HUDEP-2 (cell line): ENCODE data around the gene GUCY2D.
A peak's percentile ranks its signal among the peaks of the same experiment; 100 is the strongest.
"Not testable (repeated sequence)": the region's sequence is repeated elsewhere in the genome, so short reads cannot be mapped to it uniquely, and the experiment has no call there.

Experiments used
- DNase-seq, 76 experiments: peaks; one replicate each; lab custom pipeline; 2025; ENCODE audit not compliant: unreplicated experiment in 76 of 76; lab: John Stamatoyannopoulos, UW

GUCY2D gene

DNA sequence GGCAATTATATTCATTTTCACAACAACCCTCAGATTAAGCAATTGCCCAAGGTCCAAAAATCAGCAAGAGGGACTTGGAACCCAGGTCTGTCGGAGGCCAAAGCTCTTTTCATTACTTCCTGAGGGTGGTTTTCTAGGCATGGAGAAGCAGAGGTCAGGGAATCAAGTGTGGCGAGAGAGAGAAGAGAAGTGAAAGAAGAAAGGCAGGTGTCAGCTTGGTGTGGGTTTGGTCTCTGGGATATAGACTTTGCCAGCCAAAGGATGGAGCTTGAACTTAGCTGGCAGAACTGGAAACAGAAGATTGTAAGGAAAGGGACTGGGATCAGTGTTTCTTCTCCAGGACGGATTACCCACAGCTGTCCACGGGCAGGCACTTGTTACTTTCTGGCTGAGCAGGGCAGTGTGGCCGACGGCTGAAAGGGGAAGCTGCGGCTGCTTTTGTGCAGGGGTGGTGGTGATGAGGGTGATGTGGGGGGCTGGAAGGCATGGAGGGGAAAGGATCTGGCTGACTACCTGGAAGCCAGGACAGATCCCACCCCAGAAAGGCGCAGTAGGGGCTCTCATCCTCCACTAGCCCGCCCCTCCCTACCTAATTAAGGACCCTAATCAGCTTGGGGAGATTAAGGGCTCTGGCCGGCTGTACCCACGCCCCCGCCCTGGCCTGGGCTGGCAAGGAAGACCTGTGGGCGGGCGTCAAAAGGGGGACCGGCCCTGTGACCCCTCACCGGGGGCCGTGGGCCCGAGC, at the start of gene GUCY2D:
TSS of gene GUCY2D (plus strand) at position 640 of the 745 bp plus-strand sequence. CDS start 433 bp downstream, outside the sequence.
- DNase-seq, result no peak

DNA sequence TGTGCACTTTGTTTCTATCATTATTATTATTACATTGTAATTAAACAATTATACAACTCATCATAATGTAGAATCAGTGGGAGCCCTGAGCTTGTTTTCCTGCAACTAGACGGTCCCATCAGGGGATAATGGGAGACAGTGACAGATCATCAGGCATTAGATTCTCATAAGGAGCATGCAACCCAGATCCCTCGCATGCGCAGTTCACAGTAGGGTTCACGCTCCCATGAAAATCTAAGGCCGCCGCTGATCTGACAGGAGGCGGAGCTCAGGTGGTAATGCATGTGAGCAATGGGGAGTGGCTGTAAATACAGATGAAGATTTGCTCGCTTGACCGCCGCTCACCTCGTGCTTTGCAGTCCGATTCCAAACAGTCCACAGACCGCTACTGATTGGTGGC, 49.1 kb upstream of the GUCY2D start:
- DNase-seq, result not testable (repeated sequence)

DNA sequence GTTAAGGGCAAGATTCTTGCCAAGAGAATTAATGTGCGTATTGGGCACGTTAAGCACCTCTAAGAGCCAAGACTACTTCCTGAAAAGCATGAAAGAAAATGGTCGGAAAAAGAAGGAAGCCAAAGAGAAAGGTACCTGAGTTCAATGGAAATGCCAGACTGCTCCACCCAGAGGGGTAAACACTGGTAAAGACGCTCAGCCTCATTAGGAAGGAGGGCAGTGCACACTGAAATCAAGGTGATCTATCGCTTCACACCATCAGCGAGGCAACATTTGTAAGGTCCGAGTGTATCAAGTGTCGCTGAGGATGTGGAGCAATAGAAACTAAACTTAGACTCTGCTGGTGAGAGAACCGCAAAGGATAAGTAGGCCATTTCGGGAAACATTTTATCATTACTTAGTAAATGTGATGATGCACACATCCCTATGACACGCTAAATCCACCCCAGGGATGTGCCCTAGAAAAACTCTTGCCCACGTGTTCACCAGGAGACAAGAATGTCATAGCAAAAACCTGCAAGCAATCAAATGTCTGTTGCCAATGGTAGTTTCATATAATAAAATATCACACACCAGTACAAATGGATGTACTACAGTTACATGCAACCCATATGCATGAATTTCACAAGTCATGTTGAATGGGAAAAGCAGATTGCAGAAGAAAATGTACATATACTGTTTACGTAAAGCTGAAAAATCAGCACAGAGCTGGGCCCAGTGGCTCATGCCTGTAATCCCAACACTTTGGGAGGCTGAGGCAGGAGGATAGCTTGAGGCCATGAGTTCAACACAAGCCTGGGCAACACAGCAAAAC, 46.8 kb upstream of the GUCY2D start:
- DNase-seq, result no peak

DNA sequence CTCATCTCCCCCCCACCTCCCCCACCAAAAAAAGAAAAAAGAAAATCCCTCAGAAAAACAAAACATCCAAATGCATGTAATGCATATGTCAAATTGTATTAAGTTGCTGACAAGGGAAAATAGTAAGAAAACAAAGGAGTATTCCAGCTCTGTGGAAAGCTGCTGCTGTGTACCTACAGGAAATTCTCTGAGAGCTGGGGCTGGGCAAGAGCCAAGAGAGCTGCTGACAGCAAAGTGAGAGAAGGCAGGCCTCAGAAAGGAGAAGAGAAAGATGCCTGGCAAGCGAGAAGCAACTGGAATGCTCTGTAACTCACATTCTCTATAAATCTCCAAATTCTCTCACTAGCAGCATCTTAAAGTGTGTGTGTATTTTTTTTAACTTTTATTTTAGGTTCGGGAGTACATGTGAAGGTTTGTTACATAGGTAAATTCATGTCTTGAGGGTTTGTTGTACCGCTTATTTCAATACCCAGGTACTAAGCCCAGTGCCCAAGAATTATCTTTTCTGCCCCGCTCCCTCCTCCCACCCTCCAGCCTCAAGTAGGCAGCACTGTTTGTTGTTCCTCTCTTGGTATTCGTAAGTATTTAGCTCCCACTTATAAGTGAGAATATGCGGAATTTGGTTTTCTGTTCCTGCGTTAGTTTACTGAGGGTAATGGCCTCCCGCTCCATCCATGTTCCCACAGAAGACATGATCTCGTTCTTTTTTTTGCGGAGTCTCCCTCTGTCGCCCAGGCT, 46.0 kb upstream of the GUCY2D start:
- DNase-seq, result no peak

DNA sequence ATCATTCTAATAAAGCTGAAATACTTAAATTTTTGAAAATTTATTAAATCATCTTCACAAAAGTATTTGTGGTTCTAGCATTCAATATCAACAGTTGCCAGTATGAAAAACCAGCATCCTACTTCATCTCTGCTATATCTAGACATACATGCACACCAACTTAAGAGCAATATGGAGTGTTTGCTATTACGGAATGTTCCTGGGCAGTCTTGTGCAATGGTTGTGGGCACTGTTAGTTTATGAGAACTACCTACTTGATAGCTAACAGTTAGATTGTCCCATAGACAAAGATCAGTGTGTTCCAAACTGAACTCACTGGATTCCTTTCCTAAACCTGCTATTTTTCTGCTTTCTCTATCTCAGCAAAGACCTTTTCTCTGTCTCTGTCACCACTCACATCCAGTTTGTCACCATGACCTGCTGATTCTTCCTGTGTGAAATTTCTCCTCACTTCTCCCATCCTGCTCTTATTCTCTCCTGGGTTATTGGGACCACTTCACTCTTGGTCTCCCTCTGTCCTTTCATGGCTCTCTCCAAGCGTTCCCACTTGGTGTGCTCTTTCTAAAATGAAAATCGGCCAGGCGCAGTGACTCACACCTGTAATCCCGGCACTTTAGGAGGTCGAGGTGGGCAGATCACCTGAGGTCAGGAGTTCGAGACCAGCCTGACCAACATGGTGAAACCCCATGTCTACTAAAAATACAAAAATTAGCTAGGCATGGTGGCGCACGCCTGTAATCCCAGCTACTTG, 42.7 kb upstream of the GUCY2D start:
- no peak for DNase-seq

DNA sequence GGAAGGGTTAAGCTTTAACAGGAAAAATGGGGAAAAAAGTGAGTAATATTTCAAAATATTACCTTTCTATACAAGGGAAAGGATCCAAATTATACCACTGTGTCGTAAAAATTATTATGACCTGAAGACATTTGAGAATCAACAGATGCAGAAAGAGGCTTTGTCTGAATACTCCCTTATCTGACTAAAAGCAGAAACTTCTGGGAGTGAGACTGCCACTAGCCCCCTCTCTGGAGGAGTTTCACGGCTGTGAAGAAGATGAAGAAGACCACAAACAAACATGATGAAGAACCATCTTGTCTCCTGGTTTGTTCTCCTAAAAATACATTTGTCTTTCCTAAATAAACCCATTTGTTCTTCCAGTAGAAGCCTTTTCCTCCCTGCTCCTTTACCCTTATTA, 41.0 kb upstream of the GUCY2D start:
- DNase-seq, result no peak

DNA sequence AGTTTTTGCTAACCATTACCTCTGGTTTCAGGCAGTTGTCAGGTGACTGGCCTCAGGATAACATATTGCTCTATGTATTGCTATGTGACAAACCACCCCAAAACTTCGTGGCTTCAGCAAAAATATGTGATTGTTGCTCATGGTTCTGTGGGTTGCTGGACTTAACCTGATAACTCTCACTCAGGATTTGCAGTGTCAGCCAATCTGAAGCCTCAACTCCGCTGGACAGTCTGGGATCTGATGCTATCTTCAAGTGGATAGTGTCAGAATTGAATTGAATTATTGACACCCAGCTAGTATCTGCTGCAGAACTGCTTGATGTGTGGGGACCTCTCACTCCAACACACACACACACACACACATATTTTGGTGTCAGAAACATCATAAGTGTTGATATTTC, 34.7 kb upstream of the GUCY2D start:
- DNase-seq, result no peak

DNA sequence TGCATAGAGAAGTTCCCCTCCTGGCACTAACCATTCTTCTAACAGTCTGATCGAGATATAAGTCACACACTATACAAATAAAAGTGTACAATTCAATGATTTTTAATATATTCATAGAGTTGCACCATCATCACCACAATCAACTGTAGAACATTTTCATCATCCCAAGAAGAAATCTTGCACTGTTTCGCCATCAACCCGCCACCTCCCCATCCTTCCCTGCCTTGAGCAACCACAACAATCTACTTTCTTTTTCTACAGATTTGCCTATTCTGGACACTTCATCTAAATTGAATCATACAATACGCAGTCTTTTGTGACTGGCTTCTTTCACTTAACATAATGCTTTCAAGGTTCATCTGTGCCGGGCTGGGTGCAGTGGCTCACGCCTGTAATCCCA, 33.0 kb upstream of the GUCY2D start:
- no peak for DNase-seq

DNA sequence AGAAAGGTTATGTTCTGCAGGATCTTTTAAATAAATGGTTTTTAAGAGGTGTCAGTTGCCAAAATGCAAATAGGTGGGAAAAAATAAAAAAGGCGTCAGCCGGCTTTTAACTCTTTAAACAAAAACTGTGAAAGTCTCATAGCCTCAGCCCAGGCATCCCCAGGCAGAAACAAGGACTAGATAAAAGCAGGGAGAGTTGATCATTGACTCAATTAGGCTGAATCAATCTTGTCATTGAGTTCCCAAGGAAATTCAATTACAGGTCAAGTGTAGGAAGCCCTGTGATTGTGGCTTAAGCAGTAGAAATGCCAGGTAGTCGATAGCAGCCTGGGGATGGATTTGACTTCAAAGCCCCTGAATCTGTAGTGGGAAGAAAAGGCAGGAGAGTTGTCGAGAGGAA, 30.8 kb upstream of the GUCY2D start:
- DNase-seq, result no peak

DNA sequence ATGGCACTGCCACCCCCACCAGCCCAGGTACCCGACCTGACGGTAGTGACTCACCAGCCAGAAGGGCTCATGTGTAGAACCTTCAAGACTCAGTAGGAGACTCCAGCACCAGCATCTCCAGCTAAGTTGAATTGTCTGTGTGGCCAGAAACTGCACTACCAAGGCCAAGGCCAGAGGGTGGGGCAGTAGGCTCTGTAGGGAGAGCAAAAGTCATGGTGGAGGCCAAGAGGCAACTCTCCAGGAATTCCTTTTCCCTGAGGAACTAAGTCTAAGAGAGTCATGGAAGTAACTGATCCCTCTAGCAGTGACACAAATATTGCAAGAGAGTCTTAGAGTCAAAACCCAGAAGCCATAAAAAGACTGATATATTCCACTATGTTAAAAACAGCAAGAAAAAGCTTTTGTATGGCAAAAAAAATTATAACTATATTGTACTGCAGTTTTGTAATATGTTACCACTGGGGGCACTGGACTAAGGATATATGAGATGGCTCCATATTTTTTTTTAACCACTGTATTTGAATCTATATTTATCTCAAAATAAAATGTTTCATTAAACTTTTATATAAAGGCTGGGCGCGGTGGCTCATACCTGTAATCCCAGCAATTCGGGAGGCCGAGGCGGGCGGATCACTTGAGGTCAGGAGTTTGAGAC, 30.2 kb upstream of the GUCY2D start:
- DNase-seq, result no peak

DNA sequence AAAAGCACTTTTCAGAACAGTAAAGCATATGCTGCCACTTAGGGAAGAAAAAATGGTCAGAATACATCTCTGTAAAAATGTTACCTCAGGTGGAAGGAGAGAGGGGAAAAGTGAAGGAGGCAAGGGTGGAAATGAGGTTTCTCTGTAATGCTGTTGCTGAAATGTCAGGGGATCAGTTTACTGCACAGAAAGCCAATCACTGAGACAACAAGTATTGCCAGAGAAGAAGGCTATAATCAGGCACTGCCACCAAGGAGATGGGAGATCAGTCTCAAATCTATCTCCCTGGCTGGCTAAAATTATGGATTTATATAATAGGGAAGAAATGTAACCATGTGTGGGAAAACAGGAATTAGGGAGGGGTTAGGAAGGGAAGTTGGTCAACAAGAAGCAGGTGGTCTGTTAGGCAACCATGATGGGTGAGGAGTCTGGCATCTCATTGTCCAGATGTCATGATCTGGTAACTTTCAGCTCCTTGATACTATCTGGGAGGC, 27.7 kb upstream of the GUCY2D start:
- no peak for DNase-seq

DNA sequence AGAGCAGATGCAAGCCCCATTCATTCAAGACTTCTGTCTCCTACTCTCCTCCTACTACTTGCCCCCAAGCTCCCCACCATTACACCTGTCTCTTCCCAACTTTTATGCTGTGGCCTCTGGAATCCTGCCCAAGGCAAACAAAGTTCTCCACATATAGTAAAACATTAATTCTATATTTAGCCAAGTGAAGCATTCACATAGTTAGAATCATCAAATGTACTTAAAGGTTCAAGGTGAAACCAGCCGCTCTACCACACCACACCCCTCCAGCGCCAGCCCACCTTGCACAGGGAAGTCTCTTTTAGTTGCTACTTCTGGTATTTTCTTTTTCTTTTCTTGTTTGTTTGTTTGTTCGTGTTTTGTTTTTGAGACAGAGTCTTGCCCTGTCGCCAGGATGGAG, 25.4 kb upstream of the GUCY2D start:
- DNase-seq, result no peak

DNA sequence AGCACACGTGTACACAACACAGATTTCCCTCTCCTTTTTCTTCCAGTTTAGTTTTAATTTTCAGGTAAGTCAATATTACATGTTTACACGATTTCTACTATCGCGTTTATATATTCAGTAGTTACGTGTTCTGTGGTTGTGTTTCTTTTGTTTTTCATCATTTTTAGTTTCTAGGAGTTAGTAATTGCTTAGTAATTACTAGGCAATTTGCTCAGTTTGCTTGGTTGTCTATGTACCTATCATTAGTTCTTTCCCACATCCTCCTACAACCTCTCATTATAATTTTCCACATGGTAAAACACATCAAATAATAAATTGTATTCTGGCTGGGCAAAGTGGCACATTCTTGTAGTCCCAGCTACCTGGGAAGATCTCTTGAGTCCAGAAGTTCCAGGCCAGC, 24.6 kb upstream of the GUCY2D start:
- DNase-seq, result no peak

DNA sequence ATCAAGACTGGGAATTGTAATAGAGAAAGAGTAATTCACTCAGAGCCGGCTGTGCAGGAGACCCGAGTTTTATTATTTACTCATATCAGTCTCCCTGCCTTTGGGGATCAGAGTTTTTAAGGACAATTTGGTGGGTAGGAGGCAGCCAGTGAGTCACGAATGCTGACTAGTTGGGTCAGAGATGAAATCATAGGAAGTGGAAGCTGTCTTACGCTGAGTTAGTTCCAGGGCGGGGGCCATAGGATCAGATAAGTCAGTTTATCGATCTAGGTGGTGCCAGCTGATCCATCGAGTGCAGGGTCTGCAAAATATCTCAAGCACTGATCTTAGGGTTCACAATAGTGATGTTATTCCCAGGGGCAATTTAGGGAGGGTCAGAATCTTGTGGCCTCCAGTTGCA, 20.2 kb upstream of the GUCY2D start:
- DNase-seq, result peak in 1 of 76 experiments; percentile 1

DNA sequence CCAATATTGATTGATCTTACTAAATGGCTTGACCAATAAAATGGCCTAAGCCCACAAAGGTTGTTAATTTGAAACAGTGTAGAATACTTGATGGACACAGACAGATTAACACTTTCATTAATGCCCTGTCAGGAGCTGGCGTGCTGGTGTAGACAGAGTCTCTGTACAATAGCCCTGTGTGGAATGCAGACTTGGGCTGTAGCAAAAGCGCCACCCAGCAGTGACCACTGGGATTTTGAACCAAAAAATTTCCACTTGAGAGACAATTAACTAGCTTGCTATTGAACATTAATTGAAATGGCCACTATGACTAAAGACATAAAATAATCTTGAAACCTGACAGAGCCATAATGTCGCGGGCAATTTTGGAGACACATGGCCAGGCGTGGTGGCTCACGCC, 19.7 kb upstream of the GUCY2D start:
- DNase-seq, result peak in 3 of 76 experiments; percentile 3 to 12 (median 4)

DNA sequence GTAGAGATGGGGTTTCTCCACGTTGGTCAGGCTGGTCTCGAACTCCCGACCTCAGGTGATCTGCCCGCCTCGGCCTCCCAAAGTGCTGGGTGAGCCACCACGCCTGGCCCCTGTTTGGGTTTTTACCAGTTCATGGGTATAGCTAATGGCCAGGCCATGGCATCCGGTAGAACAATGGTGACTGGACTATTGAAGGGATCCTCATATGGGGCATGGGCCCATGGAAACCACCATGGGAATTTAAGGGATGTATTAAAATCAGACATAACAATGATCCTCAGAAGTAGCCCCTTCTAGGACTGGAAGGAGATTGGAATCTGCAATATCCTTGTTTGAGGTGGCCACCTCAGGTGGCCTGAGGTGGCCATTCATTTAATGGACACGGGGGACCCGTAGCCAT, 17.5 kb upstream of the GUCY2D start:
- no peak for DNase-seq

DNA sequence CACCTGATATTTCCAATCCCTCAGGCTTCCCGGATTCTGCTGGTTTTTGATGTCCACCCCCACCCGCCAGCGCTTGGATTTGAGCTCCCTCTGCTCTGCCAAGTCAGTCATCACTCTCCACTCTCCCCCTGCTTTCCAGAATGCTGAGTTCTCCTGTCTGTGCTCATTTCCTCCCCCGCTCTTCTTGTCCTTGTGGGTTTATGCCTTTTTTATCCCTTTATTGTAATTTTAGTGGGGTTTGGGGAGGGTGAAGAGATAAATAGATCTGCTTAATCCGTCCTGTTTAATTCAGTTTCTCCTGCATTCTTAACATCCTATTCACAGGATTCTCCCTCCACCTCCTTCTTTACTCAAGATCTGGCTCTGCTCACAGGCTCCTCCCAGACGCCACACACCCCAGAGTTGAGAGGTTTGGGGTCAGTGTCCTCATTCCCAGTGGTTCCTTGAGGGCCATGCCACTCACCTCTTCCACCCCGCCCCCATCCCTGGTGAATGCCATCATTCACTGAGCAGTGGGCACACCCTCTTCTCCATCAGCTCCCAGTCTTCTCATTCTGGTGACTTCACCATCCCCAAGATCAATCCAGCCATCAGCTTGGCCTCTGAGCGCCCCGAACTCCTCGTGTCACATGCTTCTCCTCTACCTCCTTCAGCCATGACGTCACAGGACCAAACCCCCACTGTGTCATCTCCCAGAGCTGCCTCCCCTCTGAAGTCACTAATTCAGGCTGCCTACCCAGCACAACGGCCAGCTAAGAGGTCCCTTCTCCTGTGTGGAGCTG, 15.1 kb upstream of the GUCY2D start:
- DNase-seq, result no peak

DNA sequence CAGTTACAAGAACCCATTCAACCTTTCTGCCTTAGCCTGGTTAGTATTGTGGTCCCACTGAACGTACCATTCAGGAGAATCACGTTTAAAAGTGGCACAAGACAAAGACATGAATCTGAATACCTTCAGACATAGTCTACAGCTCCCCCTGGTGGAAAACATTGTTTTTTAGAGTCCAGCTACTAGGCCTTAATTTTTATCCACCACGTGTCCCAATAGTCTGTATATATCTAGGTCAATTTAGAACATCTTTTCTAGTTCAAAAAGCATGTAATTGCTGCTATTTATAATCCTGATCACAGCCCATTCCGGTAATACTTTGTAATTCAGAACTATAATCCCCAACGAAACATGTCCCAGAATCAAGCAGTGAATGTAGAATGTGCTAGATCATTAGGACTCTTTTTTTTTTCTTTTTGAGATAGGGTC, 13.7 kb upstream of the GUCY2D start:
- peak in 42 of 76 experiments; percentile 8 to 84 (median 68) for DNase-seq
